SJSA1 (cell line): Measurements from ENCODE around the gene ARL6IP5. TPM values are rescaled to one million over a fixed set of nuclear protein-coding genes. Genes with fewer than 3 reads are reported as not detected.
A peak's percentile ranks its signal among the peaks of the same experiment; 100 is the strongest.

Source experiments
- DNase-seq, 2 experiments: peaks; one replicate each; pipeline ENCODE4 v3.0.0-alpha.2; 2015 to 2020; ENCODE audit warnings: low spot score in 2 of 2, low read depth in 1 of 2
- H3K27ac ChIP-seq: fragments of 250-450 bp; sonication (Bioruptor Pico); 2 replicates; pipeline ENCODE4 v1.5.1; 2020; ENCODE audit warnings: mild to moderate bottlenecking, moderate library complexity
- H3K27me3 ChIP-seq: fragments of 250-450 bp; sonication (Bioruptor Pico); replicated peaks from 2 replicates; pipeline ENCODE4 v1.5.1; 2020; ENCODE audit warnings: mild to moderate bottlenecking, moderate library complexity
- H3K36me3 ChIP-seq: fragments of 250-450 bp; sonication (Bioruptor Pico); 2 replicates; pipeline ENCODE4 v1.5.1; 2020; ENCODE audit warnings: mild to moderate bottlenecking
- H3K4me1 ChIP-seq: fragments of 250-450 bp; sonication (Bioruptor Pico); replicated peaks from 2 replicates; pipeline ENCODE4 v1.6.1; 2021; ENCODE audit warnings: mild to moderate bottlenecking
- H3K4me3 ChIP-seq: fragments of 250-450 bp; sonication (Bioruptor Pico); 2 replicates; pipeline ENCODE4 v1.5.1; 2020; ENCODE audit warnings: mild to moderate bottlenecking
- H3K9me3 ChIP-seq: fragments of 250-450 bp; sonication (Bioruptor Pico); replicated peaks from 2 replicates; pipeline ENCODE4 v1.5.1; 2020; ENCODE audit warnings: mild to moderate bottlenecking
- total RNA-seq: library from RNA; depleted of rRNA; stranded (reverse); fragments of >200 nt; shearing (Covaris generic); gene quantifications from 2 replicates; pipeline ENCODE4 v1.2.3, GENCODE V29; 2014

Gene ARL6IP5
- total RNA-seq, 1 experiment from 2014 or later = 49.8 TPM

- Histone ChIP-seq H3K4me1 (peaks cover 45% of the 10 kb centered on the region), H3K36me3 (peaks cover 17% of the 10 kb centered on the region), H3K27me3 (no peaks in the 10 kb centered on the region), H3K27ac (peak overlapping the region; percentile 56), H3K4me3 (peak overlapping the region; percentile 69), H3K9me3 (no peaks in the 10 kb centered on the region)
- DNase-seq = no peak
Measured at GRCh38 chr3:69079269-69080159, 5.2 kb upstream of the ARL6IP5 start.

DNA sequence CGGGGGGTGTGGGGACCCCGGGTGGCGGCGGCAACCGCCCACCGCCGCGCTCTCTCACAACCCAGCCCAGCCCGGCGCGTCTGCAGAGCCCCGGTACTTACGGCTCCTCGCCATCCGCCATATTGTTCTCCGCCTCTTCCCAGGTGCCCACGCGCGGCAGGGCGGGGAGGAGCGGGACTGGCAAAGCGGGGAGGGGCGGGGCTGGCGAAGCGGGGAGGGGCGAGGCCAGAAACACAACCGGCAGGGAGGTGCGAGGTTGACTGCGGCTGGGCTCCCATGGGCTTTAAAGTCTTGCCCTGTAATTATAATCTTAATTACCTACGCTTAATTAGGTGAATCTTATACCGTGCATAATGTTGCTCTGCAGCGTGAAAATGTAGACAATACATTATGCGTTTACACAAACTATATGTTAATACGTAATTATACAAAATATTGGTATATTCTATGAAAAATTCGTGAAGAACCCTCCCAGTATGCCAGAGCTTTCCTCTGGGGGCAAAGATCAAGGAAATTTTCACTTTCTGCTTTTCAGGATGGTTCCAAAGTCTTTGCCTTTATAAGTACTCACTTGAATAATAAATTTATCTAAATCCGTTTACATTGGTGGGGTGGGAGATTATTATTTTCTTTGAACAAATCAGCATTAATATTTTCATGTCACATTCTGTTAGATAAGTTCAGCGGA is 4.4 kb upstream of the ARL6IP5 start, which contains the start of gene UBA3:
UBA3 (minus strand) TSS at position 133 of the 688 bp plus-strand sequence; CDS start at position 121, 12 bp downstream.
- Histone ChIP-seq H3K27ac (peak within 1 kb of the TSS; percentile 56), H3K36me3 (peaks cover 17% of the 10 kb centered on the region), H3K4me1 (peaks cover 47% of the 10 kb centered on the region), H3K27me3 (no peaks in the 10 kb centered on the region), H3K9me3 (no peaks in the 10 kb centered on the region), H3K4me3 (peak within 1 kb of the TSS; percentile 69)
- peak; percentile 18 to 85 for DNase-seq

DNA sequence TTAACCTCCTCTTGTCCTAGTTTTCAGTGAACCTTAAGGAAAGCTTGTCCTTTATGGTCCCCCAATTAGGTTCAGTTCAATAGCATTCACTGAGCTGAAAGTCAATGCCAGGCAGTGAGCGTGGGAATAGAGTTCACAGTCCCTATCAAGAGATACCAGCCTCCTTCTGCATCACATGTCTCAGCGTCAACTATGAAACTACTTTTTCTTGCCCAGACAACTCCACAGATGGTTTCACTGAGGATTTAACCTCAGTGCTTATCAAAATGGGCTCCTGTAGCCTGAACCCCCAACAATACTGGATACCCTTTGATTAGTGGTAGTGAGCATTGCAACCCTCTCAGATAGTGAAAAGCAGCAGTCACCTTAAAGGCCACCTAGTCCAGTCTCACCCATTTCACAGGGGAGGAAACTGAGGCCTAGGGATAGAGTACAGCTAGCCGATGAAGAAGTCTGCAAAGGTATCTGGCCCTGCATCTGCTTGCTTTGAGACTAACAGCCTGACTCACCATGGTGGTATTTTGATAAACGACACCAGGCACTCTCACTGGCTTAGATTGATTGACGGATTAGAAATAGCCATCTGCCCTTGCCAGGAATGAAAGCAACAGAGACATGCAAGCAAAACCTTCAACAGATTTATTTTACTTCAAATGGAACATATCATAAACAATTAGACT is 3.0 kb upstream of the ARL6IP5 start:
- Histone ChIP-seq H3K27me3 (no peaks in the 10 kb centered on the region), H3K36me3 (peaks cover 17% of the 10 kb centered on the region), H3K9me3 (no peaks in the 10 kb centered on the region), H3K4me3 (no peak overlapping the region), H3K4me1 (peaks cover 58% of the 10 kb centered on the region), H3K27ac (peak overlapping the region; percentile 96)
- DNase-seq = peak; percentile 31 to 47

DNA sequence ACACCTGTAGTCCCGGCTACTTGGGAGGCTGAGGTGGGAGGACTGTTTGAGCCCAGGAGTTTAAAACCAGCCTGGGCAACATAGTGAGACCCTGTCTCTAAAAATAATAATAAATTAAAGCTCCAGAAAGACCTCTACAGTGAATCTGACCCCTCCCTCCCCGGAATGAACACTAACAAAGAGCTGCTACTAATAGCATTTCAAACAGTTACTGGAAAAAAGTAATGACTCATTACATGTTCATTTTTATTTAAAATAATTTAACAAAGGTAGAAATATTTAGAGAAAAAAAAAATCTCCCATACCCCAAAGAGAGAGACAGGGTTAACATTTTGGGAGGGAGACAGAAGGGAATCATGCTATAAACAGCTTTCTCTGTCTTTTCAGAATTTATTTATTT is 2.4 kb upstream of the ARL6IP5 start:
- DNase-seq = peak in 1 of 2 experiments; percentile 22
- H3K4me3 ChIP-seq = no peak overlapping the region
- peaks cover 17% of the 10 kb centered on the region for H3K36me3 ChIP-seq
- H3K27ac ChIP-seq = peak overlapping the region; percentile 96
- no peaks in the 10 kb centered on the region for H3K9me3 ChIP-seq
- H3K27me3 ChIP-seq = no peaks in the 10 kb centered on the region
- peaks cover 64% of the 10 kb centered on the region for H3K4me1 ChIP-seq

GRCh38 chr3:69082805-69083204 is 1.9 kb upstream of the ARL6IP5 start:
- Histone ChIP-seq H3K27me3 (no peaks in the 10 kb centered on the region), H3K9me3 (no peaks in the 10 kb centered on the region), H3K27ac (peak overlapping the region; percentile 96), H3K36me3 (peaks cover 16% of the 10 kb centered on the region), H3K4me1 (peaks cover 69% of the 10 kb centered on the region), H3K4me3 (no peak overlapping the region)
- peak; percentile 62 to 66 for DNase-seq

DNA sequence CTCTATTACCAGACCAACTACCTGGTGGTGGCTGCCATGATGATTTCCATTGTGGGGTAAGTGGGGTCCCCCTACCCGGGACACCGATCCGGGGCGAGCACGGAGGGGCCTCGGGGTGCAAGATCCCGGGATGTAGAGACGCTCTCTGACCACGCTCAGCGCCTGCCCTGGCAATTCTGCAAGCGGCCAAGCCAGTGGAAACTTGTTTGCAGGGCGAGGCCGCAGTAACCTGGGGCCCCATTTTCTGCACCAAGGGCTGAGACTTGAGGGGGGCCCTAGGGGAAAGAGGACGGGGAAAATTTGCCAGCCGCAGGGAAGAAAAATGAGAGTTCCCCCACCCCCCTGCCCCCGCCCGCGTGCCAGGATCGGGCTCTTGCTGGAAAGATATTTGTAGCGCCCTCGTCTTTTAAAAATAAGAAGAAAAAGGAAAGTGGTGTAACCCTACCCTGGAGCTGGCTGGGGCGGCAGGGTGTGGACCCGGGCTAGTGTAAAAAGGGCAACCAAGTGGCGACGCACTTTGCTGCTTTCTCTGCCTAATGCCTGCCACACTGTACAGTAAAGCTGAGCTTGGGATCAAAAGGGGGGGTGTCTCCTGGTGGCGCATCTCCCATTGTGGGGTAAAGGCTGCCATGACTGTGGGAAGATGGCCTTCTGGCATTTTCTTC is 563 bp downstream of the ARL6IP5 start:
- Histone ChIP-seq H3K36me3 (peaks cover 10% of the 10 kb centered on the region; the same call in 1 of the 2 replicates), H3K4me1 (peaks cover 83% of the 10 kb centered on the region)
- DNase-seq = peak; percentile 30 to 38

DNA sequence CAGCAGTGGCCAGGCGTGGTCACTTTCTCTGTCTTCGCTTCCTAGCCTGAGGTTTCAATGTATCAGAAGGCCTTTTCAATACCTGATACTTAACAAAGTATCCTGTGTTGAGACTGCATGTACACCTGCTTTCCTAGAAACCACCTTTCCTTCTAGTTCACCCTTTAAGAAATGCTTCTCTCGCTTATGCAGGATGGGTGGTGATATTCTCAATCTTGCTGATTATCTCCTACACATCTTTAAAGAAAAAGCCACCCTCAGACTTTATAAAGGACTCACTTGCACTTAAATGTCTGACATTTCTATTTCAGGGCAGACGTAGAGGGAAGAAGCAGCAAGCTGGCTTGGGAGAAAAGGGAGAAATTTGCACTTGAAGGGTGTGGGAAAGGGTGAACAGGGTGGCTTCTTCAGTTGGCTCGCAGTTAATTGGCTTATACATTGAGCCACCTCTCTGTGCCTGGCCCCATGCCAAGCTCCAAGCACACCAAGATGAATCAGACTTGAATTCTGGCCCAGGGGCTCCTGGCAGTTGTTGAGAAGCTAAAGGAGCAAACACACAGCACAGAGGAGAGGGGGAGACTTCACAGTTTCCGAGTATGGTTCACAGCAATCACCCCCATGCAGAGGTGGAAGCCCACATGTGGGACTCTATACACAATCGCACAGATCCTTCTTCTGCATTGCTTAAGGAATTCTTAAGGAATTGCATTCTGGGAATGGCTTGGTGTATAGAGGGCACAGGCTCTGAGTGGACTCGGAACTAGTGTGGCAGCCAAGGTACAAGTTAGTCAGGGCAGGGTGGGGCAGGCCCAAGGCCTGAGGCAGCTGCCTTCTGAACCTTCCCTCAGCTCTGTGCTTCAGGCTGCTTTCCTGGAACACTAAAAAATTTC is 1.3 kb downstream of the ARL6IP5 start:
- Histone ChIP-seq H3K9me3 (no peaks in the 10 kb centered on the region), H3K4me1 (peaks cover 86% of the 10 kb centered on the region), H3K27ac (peak overlapping the region; percentile 96), H3K36me3 (peaks cover 10% of the 10 kb centered on the region; the same call in 1 of the 2 replicates), H3K4me3 (peak overlapping the region; percentile 74), H3K27me3 (no peaks in the 10 kb centered on the region)
- DNase-seq = peak; percentile 73 to 83

More for the DNA sequence above, 563 bp downstream of the ARL6IP5 start:
- Histone ChIP-seq H3K27ac (peak overlapping the region; percentile 96), H3K27me3 (no peaks in the 10 kb centered on the region), H3K4me3 (peak overlapping the region; percentile 74), H3K9me3 (no peaks in the 10 kb centered on the region)

GRCh38 chr3:69087030-69087791 is 2.5 kb downstream of the ARL6IP5 start:
- Histone ChIP-seq H3K4me1 (peaks cover 89% of the 10 kb centered on the region), H3K27ac (peak overlapping the region; percentile 3; the same call in 1 of the 2 replicates), H3K36me3 (peaks cover 10% of the 10 kb centered on the region; the same call in 1 of the 2 replicates), H3K27me3 (no peaks in the 10 kb centered on the region), H3K4me3 (no peak overlapping the region), H3K9me3 (no peaks in the 10 kb centered on the region)
- no peak for DNase-seq

DNA sequence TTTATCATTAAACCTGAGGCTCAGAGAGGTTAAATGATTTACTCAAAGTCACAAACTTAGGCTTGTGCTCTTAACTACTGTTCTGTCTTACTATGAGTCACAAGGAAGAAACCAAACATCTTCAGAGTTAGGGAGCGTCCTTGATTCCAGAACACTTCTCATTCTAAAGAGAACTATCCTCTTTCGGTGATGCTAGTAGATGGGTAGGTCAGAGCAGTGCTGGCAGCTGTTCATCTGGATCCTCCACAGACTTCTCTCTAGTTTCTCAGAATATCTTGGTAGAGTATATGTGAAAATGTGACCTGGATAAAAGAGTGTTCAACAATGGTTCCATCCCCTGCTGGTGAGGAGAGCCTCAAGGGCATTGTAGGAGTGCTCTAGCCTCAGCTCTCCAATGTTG is 3.3 kb downstream of the ARL6IP5 start:
- Histone ChIP-seq H3K9me3 (no peaks in the 10 kb centered on the region), H3K4me3 (no peak overlapping the region), H3K27ac (no peak overlapping the region; the same call in 1 of the 2 replicates), H3K4me1 (peaks cover 89% of the 10 kb centered on the region), H3K36me3 (peaks cover 10% of the 10 kb centered on the region; the same call in 1 of the 2 replicates), H3K27me3 (no peaks in the 10 kb centered on the region)
- DNase-seq = no peak

GRCh38 chr3:69090021-69090420 is 5.3 kb downstream of the ARL6IP5 start:
- DNase-seq = peak in 1 of 2 experiments; percentile 61
- Histone ChIP-seq H3K27me3 (no peaks in the 10 kb centered on the region), H3K4me1 (peaks cover 92% of the 10 kb centered on the region), H3K36me3 (peaks cover 11% of the 10 kb centered on the region; the same call in 1 of the 2 replicates), H3K9me3 (no peaks in the 10 kb centered on the region), H3K27ac (peak overlapping the region; percentile 0; the same call in 1 of the 2 replicates), H3K4me3 (no peak overlapping the region)

DNA sequence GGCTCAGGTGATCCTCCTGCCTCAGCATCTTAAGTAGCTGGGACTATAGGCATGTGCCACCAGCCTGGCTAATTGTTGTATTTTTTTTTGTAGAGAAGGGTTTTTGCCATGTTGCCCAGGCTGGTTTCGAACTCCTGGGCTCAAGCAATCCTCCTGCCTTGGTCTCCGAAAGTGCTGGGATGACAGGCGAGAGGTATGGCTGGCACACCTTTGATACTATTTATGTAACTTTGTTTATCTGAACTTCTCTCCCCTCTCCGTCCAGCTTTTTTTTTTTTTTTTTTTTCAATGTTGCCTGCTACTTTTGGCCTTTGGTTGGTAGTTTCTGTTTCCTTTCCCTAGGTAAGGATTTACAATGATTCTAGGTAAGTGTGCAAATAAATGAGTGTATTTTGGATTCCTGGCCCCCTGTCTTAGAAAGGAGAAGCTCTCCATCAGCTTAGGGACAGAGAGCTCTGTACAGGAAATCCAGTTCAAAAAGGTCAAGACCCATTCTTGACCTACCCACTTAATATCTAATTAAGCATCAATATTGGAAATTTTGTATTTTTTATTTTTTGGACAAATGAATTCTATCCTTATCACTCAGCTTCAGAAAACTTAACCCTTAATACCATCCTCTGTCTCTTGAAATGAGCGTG is 6.8 kb downstream of the ARL6IP5 start:
- Histone ChIP-seq H3K4me1 (peaks cover 94% of the 10 kb centered on the region), H3K27me3 (no peaks in the 10 kb centered on the region), H3K27ac (peak overlapping the region; percentile 34; the same call in 1 of the 2 replicates), H3K36me3 (peaks cover 10% of the 10 kb centered on the region; the same call in 1 of the 2 replicates), H3K9me3 (no peaks in the 10 kb centered on the region), H3K4me3 (no peak overlapping the region)
- DNase-seq = no peak
